NCI-H345 treated with DMSO at 0.1 percent for 48 hours (cell line): Measurements from ENCODE around the gene RASAL2.
"Not testable (repeated sequence)": the region's sequence is repeated elsewhere in the genome, so short reads cannot be mapped to it uniquely, and the experiment has no call there.

ENCODE experiments used
- DNase-seq: peaks from one replicate; lab custom pipeline; 2025; ENCODE audit not compliant: unreplicated experiment; lab: John Stamatoyannopoulos, UW

RASAL2 gene

DNA sequence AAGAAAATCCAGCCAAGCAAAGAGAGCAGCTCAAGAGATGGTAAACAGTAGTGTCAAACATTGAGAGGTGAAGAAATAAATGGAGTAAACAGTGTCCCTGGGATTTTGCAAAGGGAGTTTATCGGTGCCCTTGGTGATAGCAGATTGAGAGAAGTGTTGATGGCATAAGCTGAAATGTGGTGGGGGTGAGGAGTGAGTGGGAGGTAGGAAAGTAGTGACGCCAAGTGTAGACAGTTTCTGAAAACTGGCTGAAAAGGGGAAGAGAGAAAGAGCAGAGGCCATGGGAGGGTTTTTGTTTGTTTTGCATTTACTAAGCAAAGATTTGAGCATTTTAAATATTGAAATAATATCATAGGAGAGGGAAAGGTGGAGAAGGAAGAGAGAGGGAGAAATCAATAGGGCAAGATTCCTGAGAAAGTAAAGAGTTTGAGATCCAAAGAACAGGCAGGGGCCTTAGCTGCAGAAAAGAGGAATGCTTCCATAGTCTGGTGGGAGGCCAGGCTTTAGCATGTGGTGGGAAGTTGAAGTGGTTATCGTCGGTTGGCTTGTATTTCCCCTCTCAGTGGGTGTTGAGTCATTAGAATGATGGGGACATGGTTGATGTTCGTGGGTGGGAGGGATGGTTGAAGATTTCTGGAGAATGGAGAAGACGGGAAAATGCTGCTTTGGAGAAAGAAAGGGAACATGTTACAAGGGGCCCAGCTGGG, 26.8 kb upstream of the RASAL2 start:
- DNase-seq = no peak

DNA sequence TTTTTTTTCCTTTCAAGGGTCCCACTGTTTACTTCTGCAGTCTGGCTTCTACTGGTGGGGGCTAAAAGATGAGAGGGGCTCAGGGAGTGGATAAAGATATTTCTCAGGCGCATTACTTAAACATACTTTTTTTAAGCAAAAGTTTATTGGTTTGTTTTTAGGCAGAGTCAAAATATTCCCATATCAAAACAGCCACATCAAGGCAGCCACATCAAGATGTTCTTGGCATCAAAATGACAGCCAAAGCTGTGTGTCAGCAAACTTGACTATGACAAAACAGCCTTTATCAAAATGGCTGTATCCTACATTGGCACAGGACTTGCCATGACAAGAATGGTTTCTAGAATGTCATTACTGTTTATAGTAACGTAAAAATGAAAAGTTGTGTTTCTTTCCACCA, 22.1 kb upstream of the RASAL2 start:
- no peak for DNase-seq

DNA sequence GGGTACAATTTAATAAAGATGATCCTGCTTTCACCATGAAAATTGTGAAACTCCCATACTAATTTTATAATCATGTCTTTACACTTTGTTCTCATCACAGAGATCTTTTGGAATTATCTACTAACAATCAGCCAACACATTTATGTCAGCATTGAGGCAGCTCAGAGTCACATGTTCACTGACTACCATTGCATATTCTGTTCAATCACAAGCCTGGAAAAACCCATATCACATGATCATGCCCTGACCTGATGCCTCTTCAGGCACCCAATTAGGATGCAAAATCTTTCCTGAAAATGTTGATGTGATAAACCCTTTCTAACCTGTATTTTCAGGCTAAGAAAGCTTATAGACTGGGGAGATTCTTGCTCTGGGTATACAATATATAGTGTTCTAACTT, 21.6 kb upstream of the RASAL2 start:
- DNase-seq = no peak

DNA sequence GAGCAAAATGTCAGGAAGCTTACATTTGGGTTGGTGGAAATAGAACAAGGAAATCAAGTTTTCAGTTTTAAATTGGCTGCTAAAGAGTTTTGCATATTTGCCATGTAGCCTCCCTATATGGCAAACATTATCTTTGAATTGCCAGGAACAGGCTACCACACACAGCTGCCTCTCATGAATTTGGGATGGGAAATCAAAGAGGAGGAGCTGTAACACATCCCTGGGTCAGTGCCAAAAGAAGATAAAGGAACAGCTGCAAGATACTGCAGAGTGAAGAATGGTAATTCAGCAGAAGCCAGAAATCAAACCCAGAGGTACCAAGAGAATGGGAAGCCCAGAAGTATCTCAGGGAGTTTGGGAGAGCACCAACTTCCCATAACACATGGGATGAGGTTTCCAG, 18.6 kb upstream of the RASAL2 start:
- DNase-seq = peak; percentile 48

DNA sequence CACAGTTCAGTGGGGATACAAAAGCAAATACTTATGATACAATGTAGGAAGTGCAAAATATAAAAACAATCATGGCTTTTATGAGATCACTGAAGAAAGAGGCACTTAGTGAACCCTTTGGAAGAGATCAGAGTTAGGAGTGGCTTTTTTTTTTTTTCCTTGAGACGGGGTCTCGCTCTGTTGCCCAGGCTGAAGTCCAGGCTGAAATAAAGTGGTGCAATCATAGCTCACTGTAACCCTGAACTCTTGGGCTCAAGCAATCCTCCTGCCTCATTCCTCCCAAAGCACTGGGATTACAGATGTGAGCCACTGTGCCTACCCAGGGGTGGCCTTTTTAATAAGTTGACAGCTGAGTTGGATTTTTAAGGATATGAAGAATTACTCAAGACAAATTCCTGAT, 17.3 kb upstream of the RASAL2 start:
- DNase-seq = no peak

DNA sequence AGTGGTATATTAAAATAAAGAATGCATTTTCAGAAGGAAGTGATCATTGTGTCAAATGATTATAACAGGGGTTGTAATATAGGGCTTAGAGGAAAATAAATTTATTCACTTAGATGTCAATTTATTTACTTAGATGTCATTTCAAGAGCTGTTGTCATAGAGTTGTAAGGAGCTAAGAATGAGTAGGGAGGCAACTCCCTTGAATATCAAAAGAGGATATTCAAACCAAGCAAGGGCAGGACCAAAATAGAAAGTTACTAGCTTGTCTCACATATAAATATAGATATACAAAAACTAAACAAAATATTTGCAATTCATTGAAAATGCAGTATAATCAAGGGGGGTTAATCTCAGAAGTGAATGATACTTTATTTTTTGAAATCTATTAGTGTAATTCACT, 16.0 kb upstream of the RASAL2 start:
- no peak for DNase-seq

DNA sequence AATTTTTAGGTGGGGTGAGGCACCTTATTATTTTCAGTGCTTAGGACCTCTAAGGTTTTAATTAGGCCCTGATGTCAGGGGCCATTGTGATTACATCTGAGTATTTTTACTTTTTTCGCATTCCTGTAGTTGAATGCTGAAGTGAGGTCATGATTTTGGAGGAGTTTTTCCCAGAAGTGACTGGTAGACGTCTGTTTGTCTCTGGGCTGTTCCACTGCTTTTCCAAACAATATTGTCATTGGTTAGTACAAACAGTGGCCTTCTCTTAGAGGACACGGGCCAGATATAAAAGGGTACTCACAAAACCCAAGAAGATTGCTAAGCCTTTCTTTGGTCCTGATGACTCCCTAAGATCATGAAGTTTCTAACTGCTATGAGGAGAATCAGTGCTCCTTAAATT, 7.6 kb upstream of the RASAL2 start:
- DNase-seq = no peak

DNA sequence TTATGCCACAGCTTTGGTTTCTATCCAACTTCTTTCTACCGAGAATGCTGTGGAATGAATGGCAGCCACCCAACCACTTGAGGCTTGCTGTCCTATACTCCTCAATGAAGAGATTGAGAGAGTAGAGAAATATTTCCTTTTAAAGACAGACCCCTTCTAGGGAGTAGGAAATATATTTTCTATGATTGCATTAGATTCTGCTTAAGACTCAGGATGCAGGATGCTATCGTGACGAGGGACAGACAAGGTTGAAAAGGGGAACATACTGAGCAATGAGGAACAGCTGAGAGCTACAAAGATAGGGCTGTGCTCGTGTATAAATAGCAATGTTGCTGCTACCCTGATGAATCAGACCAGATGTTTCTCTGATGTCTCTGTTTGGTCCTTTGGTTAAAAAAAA, 7.1 kb upstream of the RASAL2 start:
- no peak for DNase-seq

DNA sequence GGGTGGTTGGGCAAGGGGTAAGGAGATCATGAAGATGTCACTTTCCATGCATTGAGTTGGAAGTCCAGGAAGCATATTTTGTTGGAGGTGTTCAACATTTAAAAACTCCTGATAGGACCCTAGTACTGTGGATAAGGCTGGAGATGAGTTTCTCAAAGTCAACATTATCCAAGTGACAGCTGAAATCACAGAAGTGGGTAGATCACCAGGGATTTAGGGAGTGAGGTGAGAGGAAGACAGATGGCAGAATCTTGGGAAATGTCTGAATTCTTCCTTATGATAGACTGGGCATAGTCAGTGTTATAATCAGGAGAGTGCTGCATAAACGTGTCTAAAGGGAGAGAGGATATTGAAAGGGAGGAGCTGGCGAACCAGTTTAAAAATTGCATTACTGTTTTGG, 5.3 kb upstream of the RASAL2 start:
- DNase-seq = no peak

DNA sequence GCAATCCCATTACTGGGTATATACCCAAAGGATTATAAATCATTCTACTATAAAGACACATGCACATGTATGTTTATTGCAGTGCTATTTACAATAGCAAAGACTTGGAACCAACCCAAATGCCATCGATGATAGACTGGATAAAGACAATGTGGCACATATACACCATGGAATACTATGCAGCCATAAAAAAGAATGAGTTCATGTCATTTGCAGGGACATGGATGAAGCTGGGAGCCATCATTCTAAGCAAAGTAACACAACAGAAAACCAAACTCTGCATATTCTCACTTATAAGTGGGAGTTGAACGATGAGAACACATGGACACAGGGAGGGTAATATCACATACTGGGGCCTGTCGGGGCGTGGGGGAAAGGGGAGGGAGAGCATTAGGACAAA, 2.5 kb upstream of the RASAL2 start:
- not testable (repeated sequence) for DNase-seq

DNA sequence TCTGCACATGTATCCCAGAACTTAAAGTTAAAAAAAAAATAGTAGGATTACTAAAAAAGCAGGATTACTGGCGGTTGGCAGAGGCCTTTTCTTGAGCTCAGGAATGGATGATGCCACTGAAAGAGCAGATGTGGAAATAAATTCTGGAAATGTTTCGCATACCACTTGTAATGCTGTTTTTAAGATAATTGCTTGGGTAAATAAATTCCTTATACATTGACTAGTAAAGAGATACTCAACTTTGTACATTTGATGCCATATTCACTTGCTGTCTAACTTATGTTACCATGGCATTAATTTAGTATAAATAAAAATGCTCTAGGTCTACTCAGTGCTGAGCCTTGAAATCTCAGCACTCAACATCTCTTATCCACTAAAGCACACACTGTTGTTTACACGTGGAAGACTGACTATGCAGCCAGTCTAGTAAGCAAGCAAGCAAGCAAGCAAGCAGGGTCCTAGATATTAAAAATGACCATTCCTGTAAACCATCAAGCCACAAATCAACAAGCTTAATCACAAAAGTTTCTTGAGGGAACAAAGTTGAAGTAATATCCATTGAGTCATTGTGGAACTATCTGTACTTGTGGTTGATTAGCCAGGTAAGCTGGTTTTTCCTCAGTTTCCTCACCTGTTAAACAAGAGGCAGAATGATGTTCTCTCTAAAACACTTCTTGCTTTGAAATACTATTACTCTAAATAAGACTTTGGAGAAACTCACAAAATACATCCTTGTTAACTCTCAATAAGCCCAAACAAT, 1.7 kb upstream of the RASAL2 start:
- DNase-seq = no peak

DNA sequence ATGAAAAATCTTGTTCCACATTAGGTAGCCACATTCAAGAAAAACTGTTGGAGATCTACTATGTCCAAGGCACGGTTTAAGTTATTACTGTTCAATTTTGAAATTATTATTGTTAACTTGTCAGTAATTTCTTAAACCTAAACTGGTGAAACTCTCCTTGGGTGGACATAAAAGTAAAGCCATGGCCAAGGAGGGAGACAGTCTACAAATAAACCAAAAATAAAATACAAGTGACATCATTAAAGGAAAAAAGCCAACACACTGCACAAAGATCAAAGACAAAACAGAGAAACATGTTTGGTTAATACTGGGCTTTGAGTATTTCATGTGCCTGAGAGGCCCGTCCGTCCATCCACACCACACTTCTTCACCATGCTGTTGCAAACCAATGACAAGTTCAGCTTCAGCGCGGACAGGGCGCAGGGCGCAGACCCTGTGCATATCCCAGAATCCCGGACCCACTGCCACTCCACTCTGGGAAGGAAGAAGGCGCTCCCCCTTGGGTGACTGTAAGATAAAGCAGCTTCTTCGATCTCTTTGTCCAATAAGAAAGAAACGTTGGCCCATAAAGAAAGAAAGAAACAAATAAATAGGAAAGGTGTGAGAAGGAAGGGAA, 918 bp upstream of the RASAL2 start:
- no peak for DNase-seq

DNA sequence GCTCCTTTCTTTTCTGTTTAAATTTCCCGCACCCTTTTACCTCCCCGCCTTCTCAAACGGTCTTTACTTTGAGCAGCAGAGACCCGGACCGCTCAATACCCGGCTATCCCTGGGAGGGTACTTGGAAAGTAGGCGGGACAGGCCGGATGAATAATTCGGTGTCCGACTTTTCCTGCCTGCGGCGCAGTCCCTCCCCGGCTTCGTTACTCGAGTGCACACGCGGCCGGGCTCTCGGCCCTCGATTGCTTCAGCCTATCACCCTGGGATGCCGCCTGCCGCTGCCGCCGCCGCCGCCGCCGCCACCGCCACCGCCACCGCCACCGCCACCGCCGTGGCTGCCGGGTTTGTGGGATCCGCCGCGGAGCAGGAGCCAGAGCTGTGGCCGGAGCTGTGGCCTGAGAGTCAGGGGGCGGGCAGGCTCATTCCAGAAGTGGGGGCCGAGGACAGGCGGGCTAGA, 382 bp upstream of the RASAL2 start:
- peak; percentile 86 for DNase-seq

DNA sequence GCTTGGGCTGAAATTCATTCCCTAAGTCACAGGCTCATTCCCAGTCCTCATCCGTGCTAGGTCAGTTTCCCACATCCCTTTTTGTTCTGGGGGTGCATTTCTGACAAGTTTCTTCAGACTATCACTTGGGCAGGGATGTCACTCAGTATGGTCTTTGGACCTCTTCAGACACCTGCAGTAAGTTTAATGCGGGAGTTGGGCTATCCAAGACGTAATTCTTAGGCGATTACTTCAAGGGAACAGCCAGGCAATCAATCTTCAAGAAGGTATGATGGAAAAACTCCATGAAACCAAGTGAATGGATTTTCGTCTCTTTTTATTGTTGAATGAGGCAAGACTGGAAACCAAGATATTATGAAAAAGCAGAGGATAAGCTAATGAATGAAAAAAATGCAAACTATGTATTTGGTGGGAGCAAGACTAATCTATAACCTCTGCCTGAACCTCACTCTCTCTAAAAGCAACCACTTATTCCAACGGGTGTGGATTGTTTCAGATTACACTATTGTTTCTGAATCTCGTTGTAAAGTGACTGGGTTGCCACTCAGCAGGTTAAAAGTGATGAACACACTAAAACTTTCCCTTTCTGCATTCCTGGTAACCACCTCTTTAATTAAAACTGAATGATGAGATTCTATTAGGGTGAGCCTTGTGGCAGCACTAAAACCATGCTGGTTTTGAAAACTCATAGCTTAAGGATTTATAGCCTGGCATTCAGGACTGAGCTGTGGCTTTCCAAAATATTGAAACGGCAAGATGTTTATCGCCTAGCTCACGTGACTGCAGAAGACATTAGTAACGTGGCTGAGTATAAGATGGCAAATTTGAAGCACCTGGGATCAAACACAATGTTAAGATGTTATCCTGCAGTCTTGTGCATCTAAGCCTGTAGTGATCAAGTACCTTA, 1.1 kb downstream of the RASAL2 start:
- DNase-seq = no peak

DNA sequence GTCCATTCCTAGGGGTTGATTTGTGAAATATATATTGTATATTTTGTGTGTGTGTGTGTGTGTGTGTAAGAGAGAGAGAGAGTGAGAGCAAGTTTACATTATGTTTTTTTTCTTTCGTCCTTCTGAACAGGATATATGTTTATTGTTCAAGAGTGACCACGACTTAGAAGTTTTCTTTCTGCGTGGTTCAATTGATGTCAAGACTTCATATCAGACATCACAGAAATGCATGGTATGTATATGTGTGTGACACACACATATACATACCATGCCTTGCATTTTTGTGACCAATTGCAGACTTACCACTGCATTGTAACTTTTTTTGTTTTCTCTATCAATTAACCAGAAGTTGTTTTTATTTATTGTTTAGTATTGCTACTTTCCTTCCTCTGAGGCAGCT, 2.5 kb downstream of the RASAL2 start:
- DNase-seq = no peak

DNA sequence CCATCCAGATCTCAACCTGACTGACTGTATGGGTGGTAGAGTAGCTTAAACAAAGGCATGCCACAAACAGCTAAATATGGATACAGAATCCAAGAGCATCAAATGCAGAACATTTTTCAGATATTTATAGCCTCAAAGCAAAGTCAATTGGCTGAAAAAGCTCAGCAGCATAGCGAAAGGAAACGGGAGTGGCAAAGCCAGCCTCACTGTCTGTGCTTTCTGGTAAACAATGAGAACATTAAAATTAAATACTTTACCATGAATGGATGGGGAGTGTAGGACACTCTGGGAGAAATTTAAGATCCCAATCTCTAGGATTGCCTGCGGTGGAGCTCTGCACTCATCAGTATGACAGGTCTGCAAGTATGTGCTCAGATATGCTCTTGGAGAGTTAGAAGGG, 4.4 kb downstream of the RASAL2 start:
- DNase-seq = no peak

DNA sequence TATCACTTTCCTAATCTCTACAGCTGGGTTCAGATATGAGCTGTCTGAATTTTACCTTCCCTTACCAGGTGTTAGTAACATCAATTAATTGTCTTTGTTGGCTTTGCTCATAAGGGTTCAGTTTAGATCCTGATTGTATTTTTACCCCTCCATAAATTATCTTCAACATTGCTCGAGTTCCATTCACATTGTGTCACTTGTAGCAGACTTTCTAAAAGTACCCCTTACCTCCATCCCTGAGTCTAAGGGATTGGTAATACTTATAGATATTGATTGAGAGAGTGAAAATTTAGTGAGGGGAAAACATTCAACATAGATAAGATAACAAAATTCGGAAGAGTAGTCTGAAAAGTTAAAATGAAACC, 7.3 kb downstream of the RASAL2 start:
- no peak for DNase-seq

DNA sequence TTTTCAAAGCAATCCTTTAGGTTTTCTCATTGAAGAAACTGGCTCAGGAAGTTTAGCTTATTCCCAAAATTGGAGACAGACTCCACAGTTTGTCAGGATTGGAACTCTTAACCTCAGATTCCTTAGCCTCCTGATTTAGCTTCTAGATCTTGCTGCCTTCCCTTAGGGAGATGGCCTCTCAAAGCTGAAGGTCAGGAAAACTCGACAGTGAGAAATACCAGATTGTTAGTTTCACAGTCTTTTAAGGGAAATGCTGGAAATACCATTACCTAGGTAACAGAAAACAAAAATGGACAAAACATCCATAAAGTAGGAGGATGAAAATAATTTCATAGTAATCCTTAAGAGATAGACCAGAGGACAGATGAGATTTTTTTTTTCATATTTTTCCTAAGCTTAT, 7.8 kb downstream of the RASAL2 start:
- DNase-seq = no peak

DNA sequence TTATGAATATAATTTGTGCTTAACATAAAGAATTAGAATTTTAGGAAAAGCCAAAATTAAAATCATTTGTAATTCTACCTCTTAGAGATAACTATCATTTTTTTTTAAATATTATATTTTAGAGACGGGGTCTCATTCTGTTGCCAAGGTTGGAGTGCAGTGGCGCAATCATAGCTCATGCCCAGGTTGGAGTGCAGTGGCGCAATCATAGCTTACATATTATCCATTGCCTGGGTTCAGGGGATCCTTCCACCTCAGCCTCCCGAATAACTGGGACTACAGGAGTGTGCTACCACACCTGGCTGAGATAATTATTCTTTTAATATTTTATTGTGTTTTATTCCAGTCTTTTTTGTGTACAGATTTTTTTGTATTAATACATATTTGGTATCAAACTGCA, 8.3 kb downstream of the RASAL2 start:
- DNase-seq = no peak

DNA sequence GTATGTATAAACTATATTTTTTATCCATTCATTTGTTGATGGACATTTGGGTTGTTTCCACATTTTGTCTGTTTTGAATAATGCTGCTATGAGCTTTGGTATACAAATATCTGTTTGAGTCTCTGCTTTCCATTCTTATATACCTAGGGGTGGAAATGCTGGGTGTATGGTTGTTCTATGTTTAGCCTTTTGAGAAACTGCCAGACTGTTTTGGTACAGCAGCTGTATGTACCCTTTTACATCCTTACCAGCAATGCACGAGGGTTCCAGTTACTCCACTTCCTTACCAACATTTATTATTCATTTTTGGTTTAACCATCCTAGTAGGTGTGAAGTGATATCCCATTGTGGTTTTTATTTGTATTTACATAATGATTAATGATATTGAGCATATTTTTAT, 13.9 kb downstream of the RASAL2 start:
- DNase-seq = no peak

DNA sequence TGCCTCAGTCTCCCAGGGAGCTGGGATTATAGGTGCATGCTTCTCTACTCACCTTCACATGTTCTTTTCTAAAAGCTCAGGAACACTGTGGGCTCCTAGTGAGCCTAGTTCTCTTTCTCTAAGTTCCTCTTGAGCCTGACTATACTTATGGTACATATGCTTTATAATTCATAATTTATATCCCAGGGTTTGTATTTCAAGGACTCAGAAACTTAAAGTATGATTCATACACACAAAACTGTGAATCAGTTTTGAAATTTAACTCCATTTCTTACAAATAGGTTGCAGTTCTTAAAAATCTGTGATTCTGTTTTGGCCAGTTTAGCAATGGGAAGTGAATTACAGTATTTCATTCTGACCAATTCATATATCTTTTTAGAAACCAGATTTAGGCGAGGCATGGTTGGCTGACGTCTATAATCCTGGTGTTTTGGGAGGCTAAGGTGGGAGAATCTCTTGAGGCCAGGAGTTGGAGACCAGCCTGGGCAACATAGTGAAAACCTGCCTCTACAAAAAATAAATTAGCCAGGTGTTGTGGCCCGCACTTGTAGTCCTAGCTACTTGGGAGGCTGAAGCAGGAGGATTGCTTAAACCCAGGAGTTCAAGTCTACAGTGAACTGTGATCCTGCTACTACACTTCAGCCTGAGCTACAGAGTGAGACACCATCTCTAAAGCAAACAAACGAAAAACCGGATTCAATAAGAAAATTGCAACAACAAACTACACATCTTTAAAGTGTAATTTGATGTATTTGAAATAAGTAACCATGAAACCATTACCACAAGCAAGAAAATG, 15.6 kb downstream of the RASAL2 start:
- DNase-seq = no peak
